Left renal cortex interstitium (tissue), 4 donors: Measurements from ENCODE around the gene BCL11B. TPM values are rescaled to one million over a fixed set of nuclear protein-coding genes. Genes with fewer than 3 reads are reported as not detected.

Experiments
- DNase-seq, 4 donors: peaks; one replicate each; pipeline ENCODE4 v3.0.0-alpha.2; 2013; ENCODE audit warnings: low read depth in 4 of 4, low spot score in 2 of 4, missing footprints in 1 of 4
- polyA plus RNA-seq, 4 donors: library from polyadenylated mRNA; unstranded; fragments of 120-200 nt; gene quantifications; one replicate each; pipeline ENCODE4 v1.2.1, GENCODE V29; 2013; ENCODE audit not compliant: insufficient read length in 4 of 4

The BCL11B gene
- polyA plus RNA-seq, 4 donors = 1.7 to 2.9 (median 2.4) TPM

DNA sequence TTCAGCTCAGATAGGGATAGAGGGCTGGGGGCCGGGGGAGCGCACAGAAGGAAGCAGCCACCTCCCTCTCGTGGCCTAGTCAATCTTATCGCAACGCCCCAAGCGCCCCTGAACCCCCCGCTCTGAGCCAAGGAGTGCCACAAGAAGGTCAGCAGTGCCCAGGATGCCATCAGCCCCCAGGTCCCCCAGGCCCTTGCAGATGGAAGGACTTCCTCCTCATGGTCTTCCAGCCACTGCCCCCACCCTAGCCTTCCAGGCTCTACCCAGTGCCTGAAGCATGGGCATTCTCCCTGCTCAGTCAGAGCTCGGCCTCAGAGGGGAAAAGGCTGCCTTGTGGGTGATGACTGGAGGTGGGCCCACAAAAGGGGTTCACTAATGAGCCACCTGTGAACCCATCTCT lies 68.2 kb downstream of the BCL11B start:
- no peak for DNase-seq

DNA sequence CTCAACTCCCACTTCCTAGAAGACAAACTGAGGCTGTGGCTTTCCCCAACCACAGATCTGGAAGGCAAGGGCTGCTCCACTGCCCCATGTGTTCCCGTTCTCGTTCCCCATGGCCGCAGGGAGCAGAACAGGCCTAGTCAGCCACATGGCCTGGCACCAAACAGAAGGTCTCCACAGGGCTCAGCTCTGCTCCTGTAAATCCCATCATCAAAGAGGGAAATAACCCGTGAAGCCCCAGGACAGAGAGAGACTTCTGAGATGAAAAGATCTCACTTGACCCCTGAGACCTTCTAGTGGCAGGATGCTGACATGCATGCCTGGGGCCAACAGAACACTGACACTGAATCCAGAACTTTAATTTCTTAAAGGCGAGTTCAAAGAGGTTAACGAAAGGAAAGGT lies 68.9 kb downstream of the BCL11B start:
- DNase-seq = no peak

DNA sequence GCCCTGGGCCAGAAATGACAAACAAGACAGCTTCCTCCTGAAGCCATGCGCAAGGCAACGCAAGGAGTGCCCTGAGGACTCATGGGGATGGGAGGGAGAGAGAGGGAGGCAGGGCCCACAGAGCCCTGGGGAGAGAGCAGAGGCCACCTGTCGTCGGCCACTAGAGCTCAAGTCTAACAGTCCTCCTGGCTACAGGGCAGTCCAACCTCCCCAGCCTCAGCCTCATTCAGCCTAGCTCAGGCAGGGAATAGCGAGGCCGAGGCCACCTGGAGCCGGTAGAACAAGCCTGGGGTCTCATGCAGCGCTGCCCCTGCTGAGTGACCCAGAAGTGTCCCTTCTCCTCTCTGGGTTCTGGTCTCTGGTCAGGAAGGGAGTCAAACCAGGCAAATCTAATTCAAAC lies 69.5 kb downstream of the BCL11B start:
- no peak for DNase-seq

DNA sequence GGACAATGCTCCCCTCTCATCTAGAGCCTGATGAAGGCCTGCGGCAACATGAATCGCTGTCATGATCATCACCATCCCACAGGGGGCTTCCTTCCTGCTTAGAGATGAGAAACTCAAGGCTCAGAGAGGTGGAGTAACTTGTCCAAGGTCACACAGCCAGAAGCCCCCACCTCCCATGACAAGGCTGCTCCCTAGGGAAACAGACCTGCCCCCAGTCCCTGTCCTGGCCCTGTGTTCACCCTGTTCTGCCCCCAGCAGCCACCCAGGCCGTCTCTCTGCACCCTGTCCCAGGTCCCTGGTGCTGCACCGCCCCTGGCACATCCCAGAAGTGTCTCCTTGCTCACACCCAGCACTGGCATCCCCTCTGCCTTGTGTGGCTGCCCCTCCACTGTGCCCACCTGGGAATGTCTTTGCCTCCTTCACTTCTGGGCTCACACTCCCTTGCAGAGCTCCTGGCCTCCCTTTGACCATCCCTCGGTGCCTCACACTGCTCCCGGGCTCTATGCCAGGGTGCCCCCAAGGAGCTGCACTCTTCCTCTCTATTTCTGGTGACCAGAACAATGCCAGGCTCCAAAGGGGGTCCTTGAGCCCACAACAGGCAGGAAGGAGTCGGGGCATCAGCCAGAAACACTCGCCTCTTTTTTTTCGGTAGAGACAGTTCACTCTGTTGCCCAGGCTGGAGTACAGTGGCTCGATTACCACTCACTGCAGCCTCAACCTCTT lies 70.5 kb downstream of the BCL11B start:
- DNase-seq = no peak

DNA sequence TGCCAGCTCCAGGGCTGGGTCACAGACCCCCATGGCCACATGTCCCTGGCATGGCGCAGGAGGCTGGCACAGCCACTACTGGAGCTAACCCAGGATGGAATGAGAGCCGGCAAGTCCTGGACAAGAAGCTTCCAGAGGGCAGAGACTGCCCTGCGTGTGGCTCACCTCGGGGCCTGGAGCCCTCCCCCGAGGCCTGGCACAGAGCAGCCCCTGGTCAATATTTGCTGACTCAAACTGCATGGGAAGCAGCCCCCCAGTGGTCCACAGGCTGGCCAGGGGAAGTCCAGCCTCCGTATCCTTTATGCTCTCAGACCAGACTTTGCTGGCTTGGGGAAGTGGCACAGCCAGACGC lies 71.4 kb downstream of the BCL11B start:
- no peak for DNase-seq

DNA sequence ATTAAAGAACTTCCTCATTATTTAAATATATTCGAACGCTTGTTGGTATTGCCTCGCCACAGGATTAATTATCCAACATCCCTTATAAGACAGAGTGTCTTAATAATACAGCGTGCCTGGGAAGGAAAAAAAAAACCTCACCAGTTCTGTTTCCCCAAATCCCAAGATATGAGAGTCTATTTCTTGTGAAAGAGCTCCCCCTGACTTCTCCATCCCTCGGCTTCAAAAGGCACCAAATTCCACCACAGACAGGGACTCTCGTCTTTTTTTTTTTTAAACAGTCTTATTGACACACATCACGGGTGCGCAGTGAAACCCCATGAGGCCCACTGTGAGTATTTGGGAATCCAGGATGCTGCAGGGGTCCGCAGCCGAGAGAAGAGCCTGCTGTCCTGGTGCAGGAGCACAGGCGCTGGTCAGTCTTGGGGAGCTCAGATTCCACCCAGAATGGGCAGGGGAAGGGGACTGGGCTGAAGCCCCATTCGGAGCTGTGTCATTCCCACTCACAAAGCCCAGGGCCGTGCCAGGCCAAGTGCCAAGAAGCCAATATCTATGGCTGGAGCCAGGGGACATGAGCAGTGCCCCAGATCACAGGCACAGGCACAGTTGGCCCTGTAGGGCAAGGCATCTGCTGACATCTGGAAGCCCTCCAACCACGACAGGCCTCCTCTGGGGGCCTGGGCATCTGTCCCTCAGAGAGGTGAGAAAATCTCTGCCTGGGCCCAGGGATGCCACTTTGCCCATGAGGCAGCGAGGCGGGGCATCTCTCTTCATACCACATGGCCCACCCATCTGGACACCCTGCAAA lies 71.9 kb downstream of the BCL11B start:
- DNase-seq = no peak

DNA sequence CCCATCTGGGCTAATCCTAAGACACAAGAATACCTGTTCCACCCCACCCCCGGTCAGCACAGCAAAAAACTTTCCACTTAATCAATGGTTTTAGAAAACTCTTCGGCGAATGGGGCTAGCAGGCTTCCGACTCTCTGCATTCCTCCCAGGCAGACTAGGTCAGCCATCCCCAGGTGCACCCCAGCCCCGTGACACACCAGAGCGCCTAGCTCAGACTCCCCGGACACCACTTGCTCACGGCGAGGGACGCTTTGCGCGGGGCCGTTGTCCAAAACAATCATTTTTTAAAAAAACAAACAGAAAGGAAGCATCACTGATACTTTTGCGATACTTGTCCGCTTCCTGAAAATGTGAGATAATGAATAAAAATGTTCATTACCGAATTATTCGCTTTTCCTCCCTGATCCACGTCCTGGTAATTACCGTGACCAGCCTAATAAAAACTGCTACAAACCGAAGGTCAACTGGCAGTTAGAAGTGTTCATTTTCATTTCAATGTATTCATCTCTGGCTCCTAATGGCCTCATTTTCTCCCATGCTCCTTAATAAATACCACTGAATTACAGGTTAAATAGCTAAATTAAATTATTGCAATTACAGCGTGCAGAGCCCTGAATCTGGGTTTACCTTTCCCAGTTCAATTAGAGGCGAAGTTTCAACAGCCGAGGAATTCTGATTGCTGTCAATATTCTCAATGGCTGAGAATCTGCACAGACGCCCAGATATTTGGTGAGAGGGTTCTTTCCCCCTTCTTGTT lies 73.1 kb downstream of the BCL11B start:
- no peak for DNase-seq

DNA sequence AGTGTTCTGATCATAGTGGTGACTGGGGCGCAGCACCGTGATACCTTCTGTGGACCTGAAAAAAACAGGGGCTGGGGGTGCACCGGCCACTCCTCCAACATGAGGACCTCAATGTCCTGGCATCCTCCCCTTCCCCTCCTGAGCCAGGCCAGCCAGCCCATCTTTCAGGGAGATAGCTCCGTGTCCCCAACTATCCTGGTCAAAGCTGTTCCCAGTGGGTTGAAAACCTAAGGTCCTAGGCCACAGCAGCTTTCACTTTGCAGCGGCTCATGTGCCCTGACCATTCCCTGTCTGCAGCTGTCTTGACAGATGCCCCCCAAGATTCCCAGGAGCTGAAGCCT lies 75.7 kb downstream of the BCL11B start:
- DNase-seq = no peak

DNA sequence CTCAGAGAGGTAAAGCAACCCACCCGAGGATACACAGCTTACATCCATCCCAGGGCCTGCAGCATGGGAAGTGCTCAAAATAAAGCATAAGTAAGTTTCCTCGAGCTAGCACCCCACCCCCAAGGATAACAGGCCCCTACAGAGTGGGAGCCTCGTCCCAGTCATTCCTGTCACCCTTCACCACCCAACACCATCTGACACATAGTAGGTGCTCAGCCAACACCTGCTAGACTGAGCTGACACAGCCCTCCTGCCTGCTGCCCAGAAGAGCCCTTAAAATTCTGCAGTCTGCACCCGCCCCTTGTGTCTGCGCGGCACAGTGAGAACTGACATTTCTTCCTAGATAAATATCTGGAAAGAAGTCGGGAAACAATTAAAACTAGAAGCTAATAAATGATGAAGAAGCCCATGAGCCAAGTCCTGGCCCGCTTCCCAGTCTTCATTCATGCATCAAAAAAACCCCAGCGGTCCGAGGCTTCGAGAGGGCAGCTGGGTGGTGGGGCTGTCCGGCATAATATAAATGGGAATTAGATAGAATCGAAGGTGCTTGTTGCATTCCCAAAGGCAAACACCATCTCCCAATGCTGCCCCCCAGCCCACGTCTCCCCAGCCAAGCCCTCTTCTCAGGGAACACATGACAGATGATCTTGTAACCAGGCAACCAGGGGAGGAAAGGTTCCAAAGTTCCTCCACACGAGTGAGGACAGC lies 76.2 kb downstream of the BCL11B start:
- peak in 2 of 4 donors; percentile 32 to 40 for DNase-seq

DNA sequence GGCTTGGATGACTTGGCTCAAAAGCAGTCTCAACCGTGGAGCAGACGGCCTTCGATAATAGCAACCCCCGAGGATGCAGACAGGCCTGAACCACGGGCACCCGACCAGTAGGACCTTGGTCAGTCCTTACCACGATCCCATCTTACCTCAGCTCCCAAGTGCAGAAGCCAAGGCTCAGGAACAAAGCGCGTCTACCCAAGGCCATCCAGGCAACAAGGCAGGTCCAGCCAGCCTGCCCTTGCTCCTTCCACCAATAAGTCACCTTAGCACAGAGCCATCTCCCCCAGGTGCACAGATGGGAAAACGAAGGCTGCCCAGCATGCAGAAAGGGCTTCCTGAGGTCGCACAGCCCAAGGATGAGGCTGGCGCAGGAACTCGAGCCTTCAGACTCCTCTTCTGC lies 77.3 kb downstream of the BCL11B start:
- no peak for DNase-seq

DNA sequence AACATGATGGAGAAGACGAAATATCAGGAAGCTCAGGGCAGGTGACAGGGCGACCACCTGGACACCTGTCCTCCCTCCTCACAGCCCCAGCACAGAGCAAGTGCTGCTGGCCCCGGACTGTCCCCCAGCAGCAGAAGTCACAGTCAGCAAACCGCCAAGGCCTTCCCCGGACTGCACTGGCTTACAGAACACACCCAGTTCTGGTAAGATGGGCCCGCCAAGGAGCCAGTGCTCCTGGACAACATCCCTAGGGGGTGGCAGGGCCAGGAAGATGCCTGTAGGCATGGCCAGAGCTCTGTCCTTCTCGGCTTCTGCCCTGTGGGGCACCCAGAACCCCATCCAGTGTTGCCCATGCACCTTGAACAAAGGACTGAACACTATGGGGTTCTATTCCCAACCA lies 77.9 kb downstream of the BCL11B start:
- DNase-seq = no peak

DNA sequence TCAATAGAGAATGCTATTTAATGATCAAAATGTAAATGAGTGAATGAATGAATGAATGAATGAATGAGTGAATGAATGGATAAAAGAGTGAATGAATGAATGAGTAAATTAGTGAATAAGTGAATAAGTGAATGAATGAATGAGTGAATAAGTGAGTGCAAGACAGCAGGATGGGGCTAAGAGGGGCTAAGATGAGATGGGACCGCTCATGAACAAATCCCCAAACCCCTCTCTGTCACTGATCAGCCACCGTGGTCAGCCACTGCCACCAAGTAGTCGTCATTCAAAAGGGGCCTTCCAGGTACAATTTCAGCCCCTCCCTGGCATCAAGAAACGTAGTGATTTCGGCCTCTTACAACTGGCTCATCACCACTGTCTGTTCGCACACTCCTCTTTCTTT lies 79.2 kb downstream of the BCL11B start:
- no peak for DNase-seq

DNA sequence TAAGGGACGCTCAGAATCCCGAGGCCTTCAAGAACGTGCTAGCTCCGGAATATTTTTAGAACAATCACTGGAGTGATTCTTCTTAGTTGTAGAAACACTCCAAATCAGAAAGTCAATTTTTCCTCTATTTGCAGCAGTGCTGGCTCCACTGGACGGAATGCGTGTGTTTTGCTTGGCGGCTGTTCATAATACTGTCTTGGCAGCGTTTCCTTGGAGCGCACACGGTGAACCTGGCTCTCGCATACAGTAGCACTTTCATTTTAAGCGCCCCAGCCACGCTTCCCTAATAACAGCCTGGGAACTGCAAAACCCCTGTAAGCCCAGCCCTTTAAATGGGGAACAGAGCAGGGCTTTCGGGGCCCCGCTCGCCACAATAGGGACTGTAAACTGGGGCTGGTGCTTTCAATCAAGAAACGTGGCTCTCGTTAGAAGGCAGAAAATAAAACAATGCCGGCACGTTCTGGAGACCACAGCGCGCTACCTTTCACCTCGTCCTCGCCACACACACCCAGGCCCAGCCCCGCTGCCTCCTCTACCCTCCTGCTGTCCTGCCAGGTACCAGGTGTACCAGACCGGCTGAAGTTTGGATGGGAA lies 79.9 kb downstream of the BCL11B start:
- peak; percentile 30 to 69 (median 46) for DNase-seq

DNA sequence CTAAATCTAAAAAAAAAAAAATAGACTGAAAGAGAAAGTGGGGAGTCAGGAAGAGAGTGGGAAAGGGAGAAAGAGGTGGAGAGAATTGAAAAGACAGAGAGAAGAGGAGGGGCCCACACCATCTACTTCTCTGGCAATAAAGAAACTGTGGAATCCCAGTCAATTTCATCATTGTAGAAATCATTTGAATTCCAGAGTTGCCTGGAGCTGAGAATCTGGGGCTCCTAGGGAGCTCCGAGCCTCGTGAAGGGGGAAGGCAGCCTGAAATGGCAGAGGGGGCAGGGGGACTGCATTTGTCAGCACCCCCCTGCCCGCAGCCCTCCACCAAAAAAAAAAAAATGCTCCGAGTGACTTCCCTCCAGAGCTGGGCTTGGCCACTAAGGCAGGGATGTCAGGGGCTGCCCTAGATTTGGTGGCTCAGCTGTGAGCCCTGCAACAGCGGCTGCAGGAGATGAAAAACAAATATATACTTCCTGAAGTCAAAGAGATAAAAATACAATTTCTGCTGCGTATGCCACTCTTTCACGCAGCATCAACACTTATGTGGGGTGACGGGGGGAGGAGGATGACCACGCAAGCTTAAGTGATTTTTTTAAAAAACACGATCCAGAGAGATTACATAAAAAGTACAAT lies 80.5 kb downstream of the BCL11B start:
- DNase-seq = no peak

DNA sequence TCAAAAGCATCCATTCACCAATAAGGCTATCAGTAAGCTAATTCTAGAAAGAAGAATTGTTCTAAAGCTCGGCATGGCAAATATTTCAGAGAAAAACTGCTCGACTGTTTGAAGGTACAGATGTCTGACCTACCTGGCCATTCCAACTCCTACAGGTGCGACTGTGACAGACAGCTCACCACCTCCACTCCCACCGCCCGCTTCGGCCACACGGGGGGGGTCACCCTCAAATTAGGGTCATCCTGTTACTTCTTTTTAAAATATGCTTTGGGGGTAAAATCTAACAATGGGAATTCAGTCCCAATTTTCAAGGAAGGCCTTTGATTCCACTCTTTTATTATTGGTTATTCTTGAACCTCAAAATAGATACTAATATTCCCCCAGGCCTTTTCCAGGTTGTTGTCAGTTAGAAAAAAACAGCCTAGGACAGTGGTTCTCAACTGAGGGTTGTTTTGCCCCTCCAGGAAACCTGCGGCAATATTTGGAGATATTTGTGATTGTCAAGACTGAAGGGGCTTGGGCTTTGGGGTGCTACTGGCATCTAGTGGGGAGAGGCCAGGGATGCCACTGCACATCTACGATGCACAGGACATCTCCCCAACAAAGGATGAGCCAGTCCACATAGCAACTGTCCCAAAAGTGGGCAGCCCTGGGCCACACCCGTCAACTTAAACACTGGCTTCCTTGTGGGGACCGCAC lies 81.2 kb downstream of the BCL11B start:
- DNase-seq = no peak

DNA sequence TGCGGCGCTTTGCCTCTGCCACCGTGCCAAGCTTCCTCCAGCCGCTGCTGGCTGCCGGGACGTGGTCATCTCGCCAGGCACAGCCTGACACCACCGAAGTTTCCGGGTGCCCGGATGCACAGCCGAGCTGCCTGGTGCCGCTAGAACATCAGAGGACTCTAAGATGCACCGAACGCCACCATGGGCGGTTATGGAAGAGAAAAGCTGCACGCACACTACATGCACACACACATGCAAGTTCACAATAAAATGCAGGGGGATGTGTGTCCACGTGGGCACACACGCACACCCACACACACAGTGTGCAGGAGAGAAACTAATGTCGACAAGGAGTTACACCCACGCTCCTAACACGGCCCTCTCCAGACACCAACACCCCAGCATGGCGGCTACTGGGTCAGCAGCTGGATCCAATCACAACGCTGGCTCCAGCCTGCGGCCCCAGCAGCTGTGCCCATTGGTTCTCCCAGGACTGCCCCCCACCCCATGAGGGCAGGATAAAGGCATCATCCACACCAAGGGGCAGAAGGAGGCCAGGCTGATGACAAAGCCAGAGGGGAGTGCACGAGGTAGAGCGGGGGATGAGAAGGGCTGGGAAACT lies 82.7 kb downstream of the BCL11B start:
- DNase-seq = no peak

DNA sequence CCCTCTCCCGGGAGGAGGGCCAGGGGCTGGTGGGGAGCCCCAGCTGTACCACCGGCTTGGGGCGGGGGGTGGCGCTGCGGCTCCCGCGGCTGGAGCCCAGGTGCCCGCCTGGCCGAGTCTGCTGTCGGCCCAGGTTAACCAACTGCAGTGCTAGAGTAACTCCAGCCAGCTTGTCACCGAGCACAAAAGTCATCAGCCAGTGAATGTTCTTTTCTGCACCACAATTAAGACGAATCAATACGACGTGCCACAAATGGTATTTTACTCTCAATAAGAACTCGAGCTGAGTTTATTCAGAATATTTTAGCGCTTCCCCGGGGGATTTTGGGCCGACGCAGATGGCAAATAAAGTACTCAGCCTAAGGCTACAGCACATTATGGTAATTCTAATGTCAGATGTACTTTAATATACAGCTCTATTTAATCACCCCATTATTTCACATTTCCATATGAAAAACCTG lies 83.2 kb downstream of the BCL11B start:
- no peak for DNase-seq

DNA sequence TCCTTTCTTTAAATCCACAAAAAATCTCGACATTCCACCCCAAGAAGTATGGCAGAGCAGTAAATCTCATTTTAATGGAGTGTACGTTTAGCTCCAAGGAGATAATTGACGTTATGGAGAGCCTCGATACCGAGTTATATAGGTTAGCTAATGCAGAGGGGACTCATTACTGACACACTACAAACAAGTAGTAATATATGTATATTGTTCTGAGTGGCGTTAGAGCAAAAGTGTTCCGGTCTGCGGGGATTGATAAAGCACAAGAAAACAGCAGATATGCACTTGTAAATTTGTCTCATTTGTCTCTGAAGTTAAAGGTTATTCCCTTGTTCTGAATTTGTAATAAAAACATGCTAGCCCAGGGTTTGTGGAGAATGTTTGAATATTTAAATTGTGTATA lies 84.1 kb downstream of the BCL11B start:
- no peak for DNase-seq
